Hypothalamus (tissue), 51 donors: ENCODE data around the gene GRM2.
"Not testable (repeated sequence)": the region's sequence is repeated elsewhere in the genome, so short reads cannot be mapped to it uniquely, and the experiment has no call there.

ENCODE experiments used
- DNase-seq, 51 donors: peaks; one replicate each; lab custom pipeline; 2025; lab: John Stamatoyannopoulos, UW

Gene GRM2

DNA sequence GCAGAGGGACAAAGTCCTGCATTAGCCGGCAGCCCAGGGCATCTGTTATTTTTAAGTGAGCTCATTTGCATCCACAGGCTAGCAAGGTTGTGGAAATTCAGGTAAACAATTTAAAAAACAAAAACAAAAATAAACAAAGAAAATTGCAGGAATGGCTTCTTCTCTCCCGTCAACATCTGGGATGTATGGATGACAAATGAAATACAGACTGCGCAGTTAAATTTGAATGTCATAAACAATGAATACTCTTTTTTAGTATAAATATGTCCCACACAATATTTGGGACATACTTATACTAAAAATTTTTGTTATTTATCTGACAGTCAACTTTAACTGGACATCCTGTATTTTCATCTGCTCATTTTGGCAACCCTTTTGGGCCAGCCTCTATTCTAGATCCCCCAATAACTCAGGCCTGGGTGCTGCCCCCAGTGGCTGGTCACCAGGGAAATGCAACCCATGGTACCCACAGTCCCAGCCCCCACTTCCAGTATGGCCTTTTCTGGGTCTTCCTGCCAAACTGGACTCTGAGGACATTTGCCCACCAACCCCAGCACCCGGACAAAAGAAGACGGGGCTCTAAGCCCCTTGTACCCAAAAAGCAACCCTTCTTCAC, 12.7 kb downstream of the GRM2 start:
- no peak for DNase-seq

DNA sequence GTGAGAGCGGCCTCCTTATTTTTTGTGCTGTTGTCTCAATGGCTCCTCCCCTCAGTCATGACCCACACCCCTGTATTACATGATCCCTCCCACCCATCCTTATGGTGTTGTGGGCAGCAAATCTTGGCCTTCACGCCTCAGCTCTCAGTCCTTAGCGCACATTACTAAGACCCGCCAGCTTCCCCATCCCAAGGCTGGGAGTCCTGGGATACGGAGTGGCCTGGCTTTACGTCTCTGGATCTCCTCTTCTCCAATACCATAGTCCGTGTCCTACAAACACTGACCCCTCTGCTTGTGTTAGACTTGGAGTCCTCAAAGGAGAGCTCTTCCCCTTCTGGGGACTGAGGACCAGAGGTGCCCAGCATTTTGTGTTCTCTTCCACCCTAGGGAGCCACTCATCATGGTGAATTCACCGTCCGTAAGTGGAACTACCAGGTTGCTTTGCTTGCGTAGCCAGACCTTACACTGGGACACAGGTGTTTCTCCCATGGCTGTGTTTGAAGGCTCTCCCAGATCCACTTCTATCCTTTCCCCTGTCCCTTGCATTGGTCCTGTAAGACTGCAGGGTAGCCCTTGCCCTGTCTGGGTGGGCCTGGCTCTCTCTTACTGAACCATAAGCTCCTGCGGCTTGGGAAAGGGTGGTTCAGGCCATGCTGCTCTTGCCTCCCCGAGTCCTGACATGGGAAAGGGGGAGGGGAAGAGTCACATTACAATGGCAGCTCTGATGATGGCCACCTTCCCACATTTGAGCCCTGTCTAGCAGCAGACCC, 13.6 kb downstream of the GRM2 start:
- DNase-seq, result no peak

DNA sequence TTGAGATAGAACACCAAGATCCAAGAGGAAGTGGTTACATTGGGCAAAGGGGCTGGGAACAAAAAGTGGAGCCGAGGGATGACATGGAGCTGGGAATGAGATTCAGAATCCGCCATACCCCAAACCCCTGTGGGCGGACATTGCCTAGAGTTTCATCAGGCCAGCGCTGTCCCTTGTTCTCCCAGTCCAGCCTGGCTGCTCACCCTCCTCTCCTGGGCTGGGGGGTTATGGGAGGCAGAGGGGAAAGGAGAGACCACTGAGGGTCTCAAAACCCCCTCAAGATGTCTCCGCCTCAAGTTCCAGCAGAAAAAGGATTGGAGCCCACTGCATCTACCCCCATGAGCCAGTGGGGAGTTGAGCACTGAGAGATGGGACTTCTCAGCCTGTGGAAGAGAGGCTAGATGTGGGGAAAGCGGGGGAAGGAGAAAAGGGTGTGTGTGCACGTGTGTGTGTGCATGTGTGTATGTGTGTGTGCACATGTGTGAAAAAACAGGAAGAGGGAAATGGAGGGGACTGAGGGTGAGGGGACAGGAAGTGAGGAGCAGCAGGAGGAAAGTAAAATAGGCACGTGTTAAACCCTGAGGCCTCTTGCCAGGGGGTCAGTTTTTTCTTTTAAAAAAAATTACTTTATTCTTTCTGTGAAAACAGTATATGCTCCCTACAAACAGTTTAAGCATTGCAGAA, 14.3 kb downstream of the GRM2 start:
- DNase-seq, result no peak

DNA sequence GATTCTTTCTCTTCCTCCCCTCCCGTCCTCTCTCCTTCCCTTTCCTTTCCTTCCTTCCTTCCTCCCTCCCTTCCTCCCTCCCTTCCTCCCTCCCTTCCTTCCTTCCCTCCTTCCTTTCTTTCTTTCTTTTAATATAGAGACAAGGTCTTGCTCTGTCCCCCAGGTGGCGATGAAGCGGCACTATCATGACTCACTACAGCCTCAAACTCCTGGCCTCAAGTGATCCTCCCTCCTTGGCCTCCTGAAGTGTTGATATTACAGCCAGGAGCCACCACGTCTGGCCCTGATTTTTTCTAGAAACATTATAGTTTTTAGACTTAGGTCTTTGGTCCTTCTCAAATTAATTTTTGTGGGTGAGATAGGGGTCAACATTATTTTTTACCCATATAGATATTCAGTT, 15.5 kb downstream of the GRM2 start:
- no peak for DNase-seq

DNA sequence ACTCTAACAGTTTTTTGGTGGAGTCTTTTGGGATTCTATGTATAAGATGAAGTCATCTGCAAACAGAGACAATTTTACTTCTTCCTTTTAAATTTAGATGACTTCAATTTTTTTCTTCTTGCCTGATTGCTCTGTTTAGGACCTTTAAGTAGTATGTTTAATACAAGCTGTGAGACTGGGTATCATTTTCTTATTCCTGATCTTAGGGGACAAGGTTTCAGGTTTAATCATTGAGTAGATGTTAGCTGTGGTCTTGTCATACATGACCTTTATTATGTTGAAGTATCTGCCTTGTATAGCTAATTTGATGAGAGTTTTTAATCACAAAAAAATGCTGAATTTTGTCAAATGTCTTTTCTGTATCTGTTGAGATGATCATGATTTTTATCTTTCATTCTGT, 20.6 kb downstream of the GRM2 start:
- no peak for DNase-seq

DNA sequence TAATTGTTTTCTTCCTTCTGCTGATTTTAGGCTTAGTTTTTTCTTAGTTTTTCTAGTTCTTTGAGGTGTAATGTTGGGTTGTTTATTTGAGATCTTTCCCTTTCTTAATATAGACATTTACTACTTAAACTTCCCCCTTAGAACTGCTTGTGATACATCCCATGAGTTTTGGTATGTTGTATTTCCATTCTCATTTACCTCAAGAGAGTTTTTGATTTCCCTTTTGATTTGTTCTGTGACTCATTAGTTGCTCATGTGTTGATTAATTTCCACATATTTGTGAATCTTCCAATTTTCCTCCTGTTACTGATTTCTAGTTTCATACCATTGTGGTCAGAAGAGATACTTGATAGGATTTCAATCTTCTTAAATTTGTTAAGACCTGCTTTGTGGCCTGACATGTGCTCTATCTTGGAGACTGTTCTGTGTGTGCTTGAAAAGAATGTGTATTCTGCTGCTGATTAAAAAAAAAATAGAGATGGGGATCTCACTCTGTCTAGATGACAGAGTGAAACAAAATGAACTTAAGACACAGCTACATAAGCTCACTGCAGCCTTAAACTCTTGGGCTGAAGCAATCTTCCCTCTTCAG, 22.3 kb downstream of the GRM2 start:
- DNase-seq, result no peak

DNA sequence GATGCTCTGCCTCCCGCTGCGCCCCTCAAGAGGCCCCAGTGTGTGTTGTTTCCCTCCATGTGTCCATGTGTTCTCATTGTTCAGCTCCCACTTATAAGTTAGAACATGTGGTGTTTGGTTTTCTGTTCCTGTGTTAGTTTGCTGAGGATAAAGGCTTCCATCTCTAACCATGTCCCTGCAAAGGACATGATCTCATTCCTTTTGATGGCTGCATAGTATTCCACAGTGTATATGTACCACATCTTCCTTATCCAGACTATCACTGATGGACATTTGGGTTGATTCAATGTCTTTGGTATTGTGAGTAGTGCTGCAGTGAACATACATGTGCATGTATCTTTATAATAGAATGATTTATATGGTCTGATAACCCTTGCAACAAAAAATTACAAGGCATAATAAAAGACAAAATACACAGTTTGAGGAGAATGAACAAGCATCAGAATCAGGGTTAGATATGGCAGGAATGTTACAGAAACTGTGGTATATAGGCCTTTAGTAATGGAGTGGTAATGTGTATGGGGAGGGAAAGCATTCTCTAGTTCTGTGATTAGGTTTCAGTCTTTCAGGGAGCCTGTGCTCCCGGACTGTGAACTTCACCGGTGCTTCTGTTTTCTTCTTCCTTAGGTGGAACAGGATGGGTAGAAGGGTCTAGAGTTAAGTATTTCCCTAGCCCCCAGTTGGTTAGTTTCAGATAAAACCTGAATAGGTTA, 27.1 kb downstream of the GRM2 start:
- DNase-seq, result no peak

DNA sequence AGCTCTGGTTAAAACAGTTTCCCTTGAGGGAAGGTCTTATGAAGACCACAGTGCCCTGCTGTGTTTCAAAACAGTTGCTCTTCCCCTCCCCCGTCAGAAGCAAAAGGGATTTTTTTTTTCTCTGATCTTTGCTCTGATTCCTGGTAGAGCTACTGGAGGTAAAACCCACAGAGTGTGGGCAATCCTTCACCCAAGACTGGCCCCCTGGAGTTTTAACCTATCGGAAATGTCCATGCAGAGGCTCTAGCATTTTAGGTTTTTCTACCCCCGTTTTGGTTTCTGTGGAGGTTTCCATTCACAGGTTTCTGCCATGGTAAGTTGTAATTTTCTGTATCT, 27.7 kb downstream of the GRM2 start:
- no peak for DNase-seq

DNA sequence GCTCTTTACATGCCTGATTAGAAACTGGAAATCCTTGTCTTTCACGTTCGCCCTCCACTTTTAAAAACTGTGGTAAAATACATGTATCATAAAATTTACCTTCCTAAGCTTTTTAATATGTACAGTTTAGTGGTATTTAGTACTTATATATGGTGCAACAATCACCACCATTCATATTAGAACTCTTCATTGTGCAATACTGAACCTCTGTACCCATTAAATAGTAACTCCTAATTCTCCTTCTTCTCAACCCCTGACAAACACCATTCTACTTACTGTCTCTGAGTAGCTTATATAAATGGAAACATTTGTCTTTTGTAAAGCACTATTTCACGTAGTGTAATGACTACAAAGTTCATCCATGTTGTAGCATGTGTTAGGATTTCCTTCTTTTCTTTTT, 28.2 kb downstream of the GRM2 start:
- DNase-seq, result no peak

DNA sequence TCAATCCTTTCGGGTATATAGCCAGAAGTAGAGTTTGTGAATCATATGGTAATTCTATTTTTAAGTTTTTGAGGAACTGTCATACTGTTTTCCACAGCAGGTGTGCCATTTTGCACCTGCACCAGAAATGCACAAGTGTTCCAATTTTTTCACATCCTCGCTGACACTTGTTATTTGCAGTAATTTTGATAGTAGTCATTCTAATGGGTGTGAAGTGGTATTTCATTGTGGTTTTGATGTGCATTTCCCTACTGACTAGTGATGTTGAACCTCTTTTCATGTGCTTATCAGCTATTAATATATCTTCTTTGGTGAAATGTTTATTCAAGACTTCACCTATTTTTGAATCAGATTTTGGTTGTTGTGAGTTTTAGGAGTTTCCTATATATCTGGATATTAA, 29.1 kb downstream of the GRM2 start:
- no peak for DNase-seq

DNA sequence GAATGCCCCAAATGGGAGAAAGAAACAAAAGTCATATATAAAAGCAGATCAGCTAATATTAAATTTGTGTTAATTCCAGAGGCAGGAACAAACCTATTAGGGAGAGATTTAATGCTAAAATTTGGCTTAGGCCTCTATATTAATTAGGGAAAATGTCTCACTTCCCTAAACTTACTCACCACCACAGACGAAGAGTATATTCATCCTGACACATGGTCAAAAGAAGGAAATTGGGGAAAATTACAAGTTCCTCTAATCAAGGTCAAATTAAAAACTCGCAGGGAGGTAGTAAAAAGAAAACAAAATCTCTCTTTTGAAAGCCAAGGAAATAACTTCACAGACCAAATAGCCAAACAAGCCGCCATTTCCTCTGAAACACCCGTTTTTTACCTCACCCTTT, 32.2 kb downstream of the GRM2 start:
- no peak for DNase-seq

DNA sequence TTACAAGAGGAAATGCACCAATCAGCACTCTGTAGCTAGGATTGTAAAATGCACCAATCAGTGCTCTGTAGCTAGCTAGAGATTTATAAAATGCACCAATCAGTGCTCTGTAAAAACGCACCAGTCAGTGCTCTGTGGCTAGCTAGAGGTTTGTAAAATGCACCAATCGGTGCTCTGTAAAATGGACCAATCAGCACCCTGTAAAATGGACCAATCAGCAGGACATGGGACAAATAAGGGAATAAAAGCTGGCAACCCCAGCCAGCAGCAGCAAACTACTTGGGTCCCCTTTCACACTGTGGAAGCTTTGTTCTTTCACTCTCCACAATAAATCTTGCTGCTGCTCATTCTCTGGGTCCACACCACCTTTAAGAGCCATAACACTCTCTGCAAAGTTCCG, 35.5 kb downstream of the GRM2 start:
- DNase-seq, result not testable (repeated sequence)

DNA sequence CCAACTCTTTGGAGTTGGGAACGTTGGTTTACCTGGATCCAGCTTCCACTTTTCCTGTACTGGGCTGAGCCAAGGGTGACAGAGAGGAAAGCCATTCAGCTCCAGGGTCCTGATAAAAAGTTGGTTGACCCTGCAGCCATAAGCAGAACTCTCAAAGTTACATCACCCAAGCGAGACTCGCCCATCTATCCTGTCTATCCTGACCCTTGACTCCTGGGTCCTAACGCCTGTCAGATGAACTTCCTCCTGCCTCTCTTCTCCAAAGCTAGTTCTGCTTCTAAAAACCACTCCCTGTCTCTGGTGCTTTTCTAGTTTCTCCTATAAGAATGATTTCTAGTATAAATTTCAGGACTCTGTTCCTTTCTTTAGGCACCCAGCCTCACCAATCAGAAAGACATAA, 36.1 kb downstream of the GRM2 start:
- peak in 1 of 51 donors; percentile 0 for DNase-seq

DNA sequence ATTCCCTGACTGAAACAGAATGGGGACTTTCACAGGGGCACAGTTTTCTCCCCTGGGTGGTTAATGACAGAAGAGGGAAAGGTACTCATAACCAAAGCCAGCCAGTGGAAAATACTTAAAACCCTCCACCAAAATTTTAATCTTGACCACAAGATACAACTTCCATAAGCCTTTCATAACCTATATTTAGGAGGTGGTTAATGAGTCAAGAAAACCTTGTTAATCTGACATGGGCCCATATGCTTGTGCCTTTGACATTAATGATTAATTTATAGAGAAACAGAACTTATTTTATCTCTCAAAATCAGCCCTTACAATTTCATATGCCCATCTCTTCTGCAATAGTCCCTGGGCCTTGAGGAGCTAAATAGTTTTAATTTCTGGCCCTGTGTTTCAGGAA, 41.0 kb downstream of the GRM2 start:
- DNase-seq, result no peak

DNA sequence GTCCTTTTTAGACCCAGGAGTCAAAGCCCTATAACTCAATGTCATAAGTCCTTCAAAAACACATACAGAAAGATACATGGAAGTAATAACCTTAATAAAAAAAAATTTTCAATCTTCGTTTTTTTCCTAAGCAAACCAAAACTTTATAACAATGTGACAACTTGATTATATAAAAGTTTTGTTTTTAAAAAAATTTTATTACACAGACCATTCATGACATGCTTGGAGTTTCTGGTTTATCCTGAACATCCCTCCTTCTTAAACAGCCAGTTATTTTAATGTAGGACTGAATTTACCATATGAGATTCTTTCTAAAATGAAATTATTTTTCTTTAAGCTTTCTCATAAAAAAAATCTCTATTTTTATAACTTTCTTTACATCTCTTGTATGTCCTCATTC, 41.5 kb downstream of the GRM2 start:
- DNase-seq, result no peak

DNA sequence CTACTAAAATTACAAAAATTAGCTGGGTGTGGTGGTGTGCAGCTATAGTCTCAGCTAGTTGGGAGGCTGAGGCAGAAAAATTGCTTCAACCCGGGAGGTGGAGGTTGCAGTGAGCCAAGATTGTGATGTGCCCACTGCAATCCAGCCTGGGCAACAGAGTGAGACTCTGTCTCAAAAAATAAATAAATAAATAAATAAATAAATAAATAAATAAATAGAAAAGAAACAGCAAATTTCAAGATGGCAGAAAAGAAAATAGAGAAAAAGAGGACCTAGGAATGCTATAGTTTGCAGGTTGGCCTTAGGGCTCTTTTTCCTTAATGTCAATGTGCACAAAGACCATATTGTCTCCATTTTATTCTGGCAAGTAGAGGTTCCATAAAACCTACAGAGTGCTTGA, 44.0 kb downstream of the GRM2 start:
- no peak for DNase-seq

DNA sequence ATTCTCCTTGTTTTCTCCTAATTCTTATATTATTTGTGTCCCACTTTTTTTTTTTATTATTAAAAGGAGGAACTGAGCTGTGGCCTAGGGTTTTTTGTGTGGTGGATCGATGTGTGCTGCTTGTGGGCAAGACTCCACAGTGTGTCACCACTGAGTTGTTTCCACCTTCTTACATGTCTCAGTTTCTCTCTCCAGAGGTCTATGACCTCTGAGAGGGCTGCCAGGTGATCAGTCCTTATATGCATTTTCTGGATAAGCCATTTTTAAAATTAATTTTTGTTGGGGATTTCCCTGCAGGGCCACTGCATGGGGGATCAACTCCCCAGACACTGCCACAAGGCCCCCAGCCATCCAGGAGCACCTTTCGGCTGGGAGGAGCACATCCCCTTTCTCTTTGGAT, 44.4 kb downstream of the GRM2 start:
- DNase-seq, result no peak

DNA sequence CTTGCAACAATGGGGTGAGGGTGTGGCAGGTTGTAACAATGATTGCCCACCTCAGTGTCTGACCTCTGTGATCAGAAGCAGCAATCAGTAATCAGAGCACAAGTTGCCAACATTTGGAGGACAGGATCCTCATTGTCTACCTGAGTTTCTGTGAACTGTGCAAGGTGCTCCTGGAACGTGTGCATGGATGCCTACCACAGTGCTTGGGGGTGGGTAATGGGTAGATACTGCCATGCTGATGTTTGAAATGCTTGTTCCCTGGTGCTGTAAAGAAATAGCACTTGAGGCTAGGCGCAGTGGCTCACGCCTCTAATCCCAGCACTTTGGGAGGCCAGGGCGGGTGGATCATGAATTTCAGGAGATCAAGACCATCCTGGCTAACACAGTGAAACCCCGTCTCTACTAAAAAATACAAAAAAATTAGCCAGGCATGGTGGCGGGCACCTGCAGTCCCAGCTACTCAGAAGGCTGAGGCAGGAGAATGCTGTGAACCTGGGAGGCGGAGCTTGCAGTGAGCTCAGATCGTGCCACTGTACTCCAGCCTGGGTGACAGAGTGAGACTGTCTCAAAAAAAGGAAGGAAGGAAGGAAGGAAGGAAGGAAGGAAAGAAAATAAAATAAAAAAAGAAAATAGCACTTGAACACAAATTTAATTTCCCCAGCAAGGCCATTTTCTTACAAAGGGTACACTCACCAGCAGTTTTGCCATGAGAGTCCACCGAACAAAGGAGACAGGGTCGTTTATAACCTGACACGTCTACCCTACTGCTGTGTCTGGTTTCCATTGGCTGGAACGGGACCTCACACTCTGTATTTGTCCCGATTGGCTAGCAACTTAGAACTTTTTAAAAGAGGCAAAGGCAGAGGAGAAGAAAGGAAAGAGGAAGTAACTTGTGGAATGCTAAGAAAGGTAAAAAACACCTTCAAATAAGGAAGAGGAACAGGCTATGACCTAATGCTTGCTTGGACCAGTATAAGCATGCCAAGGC, 47.2 kb downstream of the GRM2 start:
- not testable (repeated sequence) for DNase-seq

DNA sequence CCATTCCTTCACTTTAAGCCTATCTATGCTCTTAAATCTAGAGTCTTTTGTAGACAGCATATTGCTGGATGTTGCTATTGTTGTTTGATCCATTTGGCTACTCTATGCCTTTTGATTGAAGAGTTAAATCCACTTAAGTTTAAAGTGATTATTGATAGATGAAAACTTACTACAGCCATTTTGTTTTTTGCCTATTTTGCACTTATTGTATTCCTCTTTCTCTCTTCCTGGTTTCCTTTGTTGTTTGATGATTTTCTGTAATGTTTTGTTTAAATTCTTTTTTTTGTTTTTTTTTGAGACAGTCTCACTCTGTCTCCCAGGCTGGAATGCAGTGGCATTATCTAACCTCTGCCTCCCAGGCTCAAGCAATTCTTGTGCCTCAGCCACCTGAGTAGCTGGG, 52.3 kb downstream of the GRM2 start:
- DNase-seq, result no peak
